ENCODE data around the gene JPT2.

DNA sequence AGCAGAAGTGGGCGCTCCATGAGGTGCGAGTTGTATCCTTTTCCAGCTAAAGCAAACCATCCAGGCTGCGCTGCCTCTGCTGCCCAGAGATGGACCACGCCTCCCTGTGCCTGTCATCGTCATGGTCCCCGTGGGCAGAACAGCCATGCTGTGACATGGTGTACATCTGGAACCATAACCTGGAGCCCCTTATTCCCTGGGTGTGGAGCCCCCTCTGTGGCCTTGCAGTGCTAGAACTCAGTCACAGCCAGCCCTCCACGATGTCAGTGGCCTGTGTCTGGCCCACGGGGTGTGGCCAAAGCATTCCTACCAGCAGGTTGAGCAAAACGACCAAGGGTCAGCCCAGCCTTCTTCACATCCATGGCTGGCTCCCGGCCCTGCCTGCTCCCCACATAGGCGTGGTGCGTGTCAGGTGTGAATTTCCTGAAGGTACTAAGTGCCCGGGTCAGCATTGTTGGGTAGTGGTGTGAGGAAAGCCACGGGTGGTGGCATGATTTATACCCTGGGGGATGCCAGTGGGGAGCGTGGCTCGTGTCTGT lies 22.7 kb upstream of the JPT2 start:
- TF ChIP-seq, protein P1, sequence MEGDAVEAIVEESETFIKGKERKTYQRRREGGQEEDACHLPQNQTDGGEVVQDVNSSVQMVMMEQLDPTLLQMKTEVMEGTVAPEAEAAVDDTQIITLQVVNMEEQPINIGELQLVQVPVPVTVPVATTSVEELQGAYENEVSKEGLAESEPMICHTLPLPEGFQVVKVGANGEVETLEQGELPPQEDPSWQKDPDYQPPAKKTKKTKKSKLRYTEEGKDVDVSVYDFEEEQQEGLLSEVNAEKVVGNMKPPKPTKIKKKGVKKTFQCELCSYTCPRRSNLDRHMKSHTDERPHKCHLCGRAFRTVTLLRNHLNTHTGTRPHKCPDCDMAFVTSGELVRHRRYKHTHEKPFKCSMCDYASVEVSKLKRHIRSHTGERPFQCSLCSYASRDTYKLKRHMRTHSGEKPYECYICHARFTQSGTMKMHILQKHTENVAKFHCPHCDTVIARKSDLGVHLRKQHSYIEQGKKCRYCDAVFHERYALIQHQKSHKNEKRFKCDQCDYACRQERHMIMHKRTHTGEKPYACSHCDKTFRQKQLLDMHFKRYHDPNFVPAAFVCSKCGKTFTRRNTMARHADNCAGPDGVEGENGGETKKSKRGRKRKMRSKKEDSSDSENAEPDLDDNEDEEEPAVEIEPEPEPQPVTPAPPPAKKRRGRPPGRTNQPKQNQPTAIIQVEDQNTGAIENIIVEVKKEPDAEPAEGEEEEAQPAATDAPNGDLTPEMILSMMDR (IDR thresholded peaks at IDR 0.05), result no peak
- TF ChIP-seq POLR2A (IDR thresholded peaks at IDR 0.05), result no peak

All from heart left ventricle (tissue), 13 donors.